BJ (cell line): Measurements from ENCODE around the gene ATP8B1. TPM values are rescaled to one million over a fixed set of nuclear protein-coding genes. Genes with fewer than 3 reads are reported as not detected.

ENCODE experiments used
- CTCF ChIA-PET: fragments of 350-600 bp; formaldehyde crosslinking; extraction: SDS; loops from one replicate; lab custom pipeline; 2021; ENCODE audit warnings: antibody characterized with exemption, inconsistent platforms; lab: Yijun Ruan, JAX
- POLR2A ChIA-PET: fragments of 300-600 bp; sonication (Branson Sonifier 250); formaldehyde crosslinking; extraction: SDS; loops from one replicate; lab custom pipeline; 2021; ENCODE audit warnings: antibody characterized with exemption; lab: Charles Lee
- DNase-seq: peaks from one replicate; pipeline ENCODE4 v3.0.0-alpha.2; 2011; ENCODE audit warnings: low read depth
- H3K27me3 ChIP-seq: 2 replicates; pipeline ENCODE4 v1.6.0; 2011; ENCODE audit warnings: low read length; ENCODE audit not compliant: control insufficient read depth, insufficient read depth
- H3K36me3 ChIP-seq: 2 replicates; pipeline ENCODE4 v1.5.1; 2011; ENCODE audit warnings: low read length; ENCODE audit not compliant: control insufficient read depth, insufficient read depth
- H3K4me3 ChIP-seq: 2 replicates; pipeline ENCODE4 v1.5.1; 2011; ENCODE audit warnings: low read depth, mild to moderate bottlenecking, control low read depth, low read length
- polyA plus RNA-seq: library from polyadenylated mRNA; depleted of rRNA; stranded (reverse); fragments of >200 nt; gene quantifications from 2 replicates; pipeline ENCODE4 v1.2.3, GENCODE V29; 2011; rRNA removed
- small RNA-seq: library from RNA; depleted of rRNA; stranded (forward); fragments of <200 nt; gene quantifications from one replicate; pipeline ENCODE3, GENCODE V24; 2012; ENCODE audit warnings: low replicate concordance, low read depth; ENCODE audit not compliant: insufficient read length
- TF ChIP-seq, protein P1 (sequence below): IDR thresholded peaks from 2 replicates; pipeline ENCODE4 v1.5.1; 2011; ENCODE audit warnings: low read depth, mild to moderate bottlenecking, control low read depth, inconsistent platforms, low read length, moderate library complexity; ENCODE audit not compliant: insufficient read depth

The ATP8B1 gene
- polyA plus RNA-seq, 1 experiment = 53.3 TPM

DNA sequence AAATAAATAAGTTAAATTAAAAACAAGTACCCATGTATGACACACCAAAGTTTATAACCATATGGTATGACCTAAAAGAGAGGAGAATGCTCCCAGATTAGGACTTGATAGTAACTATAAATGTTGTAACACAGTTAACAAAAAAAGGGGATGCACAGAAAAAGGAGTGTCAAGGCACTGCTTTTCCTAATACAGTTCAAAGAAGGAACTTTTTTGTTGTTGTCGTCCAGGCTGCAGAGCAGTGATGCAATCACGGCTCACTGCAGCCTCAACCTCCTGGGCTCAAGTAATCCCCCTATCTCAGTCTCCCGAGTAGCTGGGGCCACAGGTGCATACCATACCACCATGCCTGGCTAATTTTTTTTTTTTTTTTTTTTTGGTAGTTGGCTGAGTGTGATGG lies 184.2 kb downstream of the ATP8B1 start:
- DNase-seq = no peak
- TF ChIP-seq, protein P1, sequence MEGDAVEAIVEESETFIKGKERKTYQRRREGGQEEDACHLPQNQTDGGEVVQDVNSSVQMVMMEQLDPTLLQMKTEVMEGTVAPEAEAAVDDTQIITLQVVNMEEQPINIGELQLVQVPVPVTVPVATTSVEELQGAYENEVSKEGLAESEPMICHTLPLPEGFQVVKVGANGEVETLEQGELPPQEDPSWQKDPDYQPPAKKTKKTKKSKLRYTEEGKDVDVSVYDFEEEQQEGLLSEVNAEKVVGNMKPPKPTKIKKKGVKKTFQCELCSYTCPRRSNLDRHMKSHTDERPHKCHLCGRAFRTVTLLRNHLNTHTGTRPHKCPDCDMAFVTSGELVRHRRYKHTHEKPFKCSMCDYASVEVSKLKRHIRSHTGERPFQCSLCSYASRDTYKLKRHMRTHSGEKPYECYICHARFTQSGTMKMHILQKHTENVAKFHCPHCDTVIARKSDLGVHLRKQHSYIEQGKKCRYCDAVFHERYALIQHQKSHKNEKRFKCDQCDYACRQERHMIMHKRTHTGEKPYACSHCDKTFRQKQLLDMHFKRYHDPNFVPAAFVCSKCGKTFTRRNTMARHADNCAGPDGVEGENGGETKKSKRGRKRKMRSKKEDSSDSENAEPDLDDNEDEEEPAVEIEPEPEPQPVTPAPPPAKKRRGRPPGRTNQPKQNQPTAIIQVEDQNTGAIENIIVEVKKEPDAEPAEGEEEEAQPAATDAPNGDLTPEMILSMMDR = no peak
- Histone ChIP-seq H3K4me3 (no peak overlapping the region), H3K27me3 (no peaks in the 10 kb centered on the region), H3K36me3 (peaks cover 5% of the 10 kb centered on the region; the same call in 1 of the 2 replicates)
- ChIA-PET POLR2A (no interaction called here), CTCF (no interaction called here)

DNA sequence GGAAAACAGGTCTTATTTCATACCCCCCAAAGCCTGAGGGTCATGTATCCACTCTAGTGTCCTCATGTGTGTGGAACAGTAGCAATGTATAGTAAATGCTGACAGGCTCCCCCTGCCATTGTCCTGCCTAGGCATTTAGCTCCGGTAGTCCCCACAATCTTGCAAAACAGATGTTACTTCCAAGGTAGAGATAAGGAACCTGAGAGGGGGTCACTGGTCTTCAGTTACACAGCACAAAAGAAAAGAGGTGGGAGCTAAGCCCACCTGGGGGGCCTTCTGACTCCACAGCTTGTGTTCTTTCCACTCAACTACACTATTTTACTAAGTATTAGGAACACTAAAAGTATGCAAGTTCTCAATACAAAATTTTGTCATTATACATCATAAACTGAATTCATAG lies 199.2 kb downstream of the ATP8B1 start:
- Histone ChIP-seq H3K27me3 (no peaks in the 10 kb centered on the region), H3K36me3 (peaks cover 17% of the 10 kb centered on the region), H3K4me3 (no peak overlapping the region)
- ChIA-PET POLR2A (no interaction called here), CTCF (interaction anchor here (0.7 kb wide), 1 partner anchor 10 kb away, joined by 3 read pairs; no protein-coding TSS in a partner anchor)
- TF ChIP-seq, protein P1 = no peak
- no peak for DNase-seq

Small RNA genes lying within 50 kb of the gene (small RNA-seq; reads per million reads assigned to genes)
- not detected for gene RNU6-742P

Other genes with a start within 250 kb of the ATP8B1 start
- gene FECH, start 216.6 kb downstream of the ATP8B1 start, polyA plus RNA-seq = 63.4 and 68.9 TPM in 2 replicates
- gene NARS1, start 181.5 kb downstream of the ATP8B1 start, polyA plus RNA-seq = 169 and 250 TPM in 2 replicates
- gene NEDD4L, start 240.9 kb upstream of the ATP8B1 start, polyA plus RNA-seq = 10.8 and 14.1 TPM in 2 replicates